ENCODE data around the gene EXOC3L1. TPM values are rescaled to one million over a fixed set of nuclear protein-coding genes. Genes with fewer than 3 reads are reported as not detected.

Gene EXOC3L1
- polyA plus RNA-seq, 2 of the 4 experiments (the other 2 are of a cell fraction): 0.06 TPM; not detected in 1

- CTCF ChIA-PET: interaction anchor here (1.0 to 10.3 kb wide), 6 partner anchors 9 to 247 kb away, joined by 3 to 105 read pairs (median 6); partner anchors contain the start of genes CES3 and SLC9A5
- POLR2A ChIA-PET: no interaction called here
- Histone ChIP-seq H3K4me1 (peaks cover 28% of the 10 kb centered on the region), H3K27ac (no peak overlapping the region), H3K4me2 (peak overlapping the region; percentile 82), H3K9me3 (no peaks in the 10 kb centered on the region), H3K4me3 (no peak overlapping the region)
- ATAC-seq: no peak
- WGBS (ENCODE audit: missing lambda C conversion rate): 93% methylated on average over 3 of the region's 6 CpGs
- no peak for FAIRE-seq
- TF ChIP-seq JUN (IDR thresholded peaks at IDR 0.05) (no peak), SREBF2 (IDR thresholded peaks at IDR 0.05) (no peak), MAZ (IDR thresholded peaks at IDR 0.05; ENCODE audit: borderline replicate concordance, low read depth, low read length) (no peak), CHD2 (IDR thresholded peaks at IDR 0.05; ENCODE audit: low read length, partially characterized antibody) (no peak), RAD21 (conservative IDR thresholded peaks at IDR 0.05 in 1 of 2, IDR thresholded peaks at IDR 0.05 in 1 of 2) (no peak), HOXA7 (CRISPR knock-in tag; IDR thresholded peaks at IDR 0.05) (no peak), NPAS2 (CRISPR knock-in tag; IDR thresholded peaks at IDR 0.05; ENCODE audit: borderline replicate concordance) (no peak), POLR2A (IDR thresholded peaks at IDR 0.05; ENCODE audit: low read length) (no peak), ZFP36 (IDR thresholded peaks at IDR 0.05; ENCODE audit: borderline replicate concordance, partially characterized antibody) (no peak), GATA3 (IDR thresholded peaks at IDR 0.05; ENCODE audit: borderline replicate concordance) (no peak), KDM5A (IDR thresholded peaks at IDR 0.05) (no peak), CEBPB (IDR thresholded peaks at IDR 0.05) (no peak), MAFK (IDR thresholded peaks at IDR 0.05; ENCODE audit: partially characterized antibody) (no peak), CBX8 (IDR thresholded peaks at IDR 0.05) (no peak)
- TF ChIP-seq, protein P1, sequence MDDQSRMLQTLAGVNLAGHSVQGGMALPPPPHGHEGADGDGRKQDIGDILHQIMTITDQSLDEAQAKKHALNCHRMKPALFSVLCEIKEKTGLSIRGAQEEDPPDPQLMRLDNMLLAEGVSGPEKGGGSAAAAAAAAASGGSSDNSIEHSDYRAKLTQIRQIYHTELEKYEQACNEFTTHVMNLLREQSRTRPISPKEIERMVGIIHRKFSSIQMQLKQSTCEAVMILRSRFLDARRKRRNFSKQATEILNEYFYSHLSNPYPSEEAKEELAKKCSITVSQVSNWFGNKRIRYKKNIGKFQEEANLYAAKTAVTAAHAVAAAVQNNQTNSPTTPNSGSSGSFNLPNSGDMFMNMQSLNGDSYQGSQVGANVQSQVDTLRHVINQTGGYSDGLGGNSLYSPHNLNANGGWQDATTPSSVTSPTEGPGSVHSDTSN (IDR thresholded peaks at IDR 0.05): no peak
- TF ChIP-seq, protein P2, sequence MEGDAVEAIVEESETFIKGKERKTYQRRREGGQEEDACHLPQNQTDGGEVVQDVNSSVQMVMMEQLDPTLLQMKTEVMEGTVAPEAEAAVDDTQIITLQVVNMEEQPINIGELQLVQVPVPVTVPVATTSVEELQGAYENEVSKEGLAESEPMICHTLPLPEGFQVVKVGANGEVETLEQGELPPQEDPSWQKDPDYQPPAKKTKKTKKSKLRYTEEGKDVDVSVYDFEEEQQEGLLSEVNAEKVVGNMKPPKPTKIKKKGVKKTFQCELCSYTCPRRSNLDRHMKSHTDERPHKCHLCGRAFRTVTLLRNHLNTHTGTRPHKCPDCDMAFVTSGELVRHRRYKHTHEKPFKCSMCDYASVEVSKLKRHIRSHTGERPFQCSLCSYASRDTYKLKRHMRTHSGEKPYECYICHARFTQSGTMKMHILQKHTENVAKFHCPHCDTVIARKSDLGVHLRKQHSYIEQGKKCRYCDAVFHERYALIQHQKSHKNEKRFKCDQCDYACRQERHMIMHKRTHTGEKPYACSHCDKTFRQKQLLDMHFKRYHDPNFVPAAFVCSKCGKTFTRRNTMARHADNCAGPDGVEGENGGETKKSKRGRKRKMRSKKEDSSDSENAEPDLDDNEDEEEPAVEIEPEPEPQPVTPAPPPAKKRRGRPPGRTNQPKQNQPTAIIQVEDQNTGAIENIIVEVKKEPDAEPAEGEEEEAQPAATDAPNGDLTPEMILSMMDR (IDR thresholded peaks at IDR 0.05): no peak
- TF ChIP-seq, protein P3, sequence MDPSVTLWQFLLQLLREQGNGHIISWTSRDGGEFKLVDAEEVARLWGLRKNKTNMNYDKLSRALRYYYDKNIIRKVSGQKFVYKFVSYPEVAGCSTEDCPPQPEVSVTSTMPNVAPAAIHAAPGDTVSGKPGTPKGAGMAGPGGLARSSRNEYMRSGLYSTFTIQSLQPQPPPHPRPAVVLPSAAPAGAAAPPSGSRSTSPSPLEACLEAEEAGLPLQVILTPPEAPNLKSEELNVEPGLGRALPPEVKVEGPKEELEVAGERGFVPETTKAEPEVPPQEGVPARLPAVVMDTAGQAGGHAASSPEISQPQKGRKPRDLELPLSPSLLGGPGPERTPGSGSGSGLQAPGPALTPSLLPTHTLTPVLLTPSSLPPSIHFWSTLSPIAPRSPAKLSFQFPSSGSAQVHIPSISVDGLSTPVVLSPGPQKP (IDR thresholded peaks at IDR 0.05; ENCODE audit: low read depth, low read length): no peak
- no peak for DNase-seq (ENCODE audit: low read depth in 1 of 2, low spot score in 1 of 2)
These were observed 4.3 kb upstream of the EXOC3L1 start for GRCh38 chr16:67194260-67194659.

GRCh38 chr16:67193536-67193935 lies 3.6 kb upstream of the EXOC3L1 start:
- Histone ChIP-seq H3K9me3 (no peaks in the 10 kb centered on the region), H3K4me3 (peak overlapping the region; percentile 95), H3K4me2 (peak overlapping the region; percentile 82), H3K4me1 (peaks cover 23% of the 10 kb centered on the region), H3K27ac (peak overlapping the region in 1 of 2 experiments; percentile 97; a peak in 3 of 6 replicates)
- no peak for FAIRE-seq
- TF ChIP-seq FOXS1 (CRISPR knock-in tag; IDR thresholded peaks at IDR 0.05) (no peak), BHLHE40 (IDR thresholded peaks at IDR 0.05; ENCODE audit: low read depth, low read length) (no peak), RARB (CRISPR knock-in tag; IDR thresholded peaks at IDR 0.05) (no peak), TP53 (CRISPR knock-in tag; IDR thresholded peaks at IDR 0.05) (no peak), POLR2AphosphoS2 (conservative IDR thresholded peaks at IDR 0.05; ENCODE audit: low read length) (no peak), KDM1A (IDR thresholded peaks at IDR 0.05; ENCODE audit: low read depth) (no peak), NPAS2 (CRISPR knock-in tag; IDR thresholded peaks at IDR 0.05; ENCODE audit: borderline replicate concordance) (no peak), HMGXB4 (CRISPR knock-in tag; IDR thresholded peaks at IDR 0.05; ENCODE audit: borderline replicate concordance) (no peak), CBX2 (IDR thresholded peaks at IDR 0.05; ENCODE audit: borderline replicate concordance, low read depth) (no peak), RNF2 (IDR thresholded peaks at IDR 0.05; ENCODE audit: borderline replicate concordance, low read depth) (no peak), SMC3 (IDR thresholded peaks at IDR 0.05) (no peak), CHD4 (IDR thresholded peaks at IDR 0.05; ENCODE audit: borderline replicate concordance) (no peak)
- POLR2A ChIA-PET: interaction anchor here (1.8 kb wide), 1 partner anchor 33 kb away, joined by 6 read pairs; the partner anchor contains the start of gene TMEM208
- no peak for DNase-seq (ENCODE audit: low read depth in 1 of 2, low spot score in 1 of 2)
- CTCF ChIA-PET: interaction anchor here (1.0 to 10.3 kb wide), 6 partner anchors 8 to 246 kb away, joined by 3 to 105 read pairs (median 4); partner anchors contain the start of gene SLC9A5
- no peak for ATAC-seq

Data from A549 (cell line).